HEK293 (cell line): ENCODE measurements around the gene CARD10.
"Not testable (repeated sequence)": the region's sequence is repeated elsewhere in the genome, so short reads cannot be mapped to it uniquely, and the experiment has no call there.

Experiments used
- ZNF48 ChIP-seq: fragments of 450-650 bp; formaldehyde crosslinking; IDR thresholded peaks from 2 replicates; pipeline ENCODE4 v1.5.1; 2016; ENCODE audit warnings: missing biosample characterization, missing genetic modification characterization
- TF ChIP-seq, protein P1 (sequence below): fragments of 450-650 bp; formaldehyde crosslinking; IDR thresholded peaks from 2 replicates; pipeline ENCODE4 v1.5.1; 2016; ENCODE audit warnings: missing biosample characterization, missing genetic modification characterization

- not testable (repeated sequence) for TF ChIP-seq ZNF48
- TF ChIP-seq, protein P1, sequence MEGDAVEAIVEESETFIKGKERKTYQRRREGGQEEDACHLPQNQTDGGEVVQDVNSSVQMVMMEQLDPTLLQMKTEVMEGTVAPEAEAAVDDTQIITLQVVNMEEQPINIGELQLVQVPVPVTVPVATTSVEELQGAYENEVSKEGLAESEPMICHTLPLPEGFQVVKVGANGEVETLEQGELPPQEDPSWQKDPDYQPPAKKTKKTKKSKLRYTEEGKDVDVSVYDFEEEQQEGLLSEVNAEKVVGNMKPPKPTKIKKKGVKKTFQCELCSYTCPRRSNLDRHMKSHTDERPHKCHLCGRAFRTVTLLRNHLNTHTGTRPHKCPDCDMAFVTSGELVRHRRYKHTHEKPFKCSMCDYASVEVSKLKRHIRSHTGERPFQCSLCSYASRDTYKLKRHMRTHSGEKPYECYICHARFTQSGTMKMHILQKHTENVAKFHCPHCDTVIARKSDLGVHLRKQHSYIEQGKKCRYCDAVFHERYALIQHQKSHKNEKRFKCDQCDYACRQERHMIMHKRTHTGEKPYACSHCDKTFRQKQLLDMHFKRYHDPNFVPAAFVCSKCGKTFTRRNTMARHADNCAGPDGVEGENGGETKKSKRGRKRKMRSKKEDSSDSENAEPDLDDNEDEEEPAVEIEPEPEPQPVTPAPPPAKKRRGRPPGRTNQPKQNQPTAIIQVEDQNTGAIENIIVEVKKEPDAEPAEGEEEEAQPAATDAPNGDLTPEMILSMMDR: not testable (repeated sequence)
Measured at GRCh38 chr22:37542416-37542815, 23.2 kb upstream of the CARD10 start.
